GM12875 (cell line): ENCODE data around the gene SORCS1.
"Not testable (repeated sequence)": the region's sequence is repeated elsewhere in the genome, so short reads cannot be mapped to it uniquely, and the experiment has no call there.

Experiments used
- H3K4me3 ChIP-seq: one replicate; pipeline ENCODE4 v1.5.1; 2011; ENCODE audit warnings: low read depth, low read length, control low read depth
- CTCF ChIP-seq: IDR thresholded peaks from 2 replicates; pipeline ENCODE4 v1.5.1; 2011; ENCODE audit warnings: low read depth, mild to moderate bottlenecking, control low read depth, inconsistent platforms, low read length, moderate library complexity, borderline replicate concordance; ENCODE audit not compliant: insufficient read depth

Gene SORCS1

GRCh38 chr10:107028236-107028635 lies 136.3 kb downstream of the SORCS1 start:
- TF ChIP-seq CTCF, result no peak
- no peak overlapping the region for H3K4me3 ChIP-seq

GRCh38 chr10:107025676-107026075 lies 138.8 kb downstream of the SORCS1 start:
- TF ChIP-seq CTCF, result no peak

GRCh38 chr10:107024033-107024432 lies 140.5 kb downstream of the SORCS1 start:
- H3K4me3 ChIP-seq, result not testable (repeated sequence)

More at GRCh38 chr10:107025676-107026075, 138.8 kb downstream of the SORCS1 start:
- no peak overlapping the region for H3K4me3 ChIP-seq

GRCh38 chr10:107022600-107023354 lies 141.7 kb downstream of the SORCS1 start:
- no peak for TF ChIP-seq CTCF

GRCh38 chr10:107019154-107019553 lies 145.4 kb downstream of the SORCS1 start:
- H3K4me3 ChIP-seq, result no peak overlapping the region
- no peak for TF ChIP-seq CTCF

More at GRCh38 chr10:107022600-107023354, 141.7 kb downstream of the SORCS1 start:
- no peak overlapping the region for H3K4me3 ChIP-seq

GRCh38 chr10:107013258-107014006 lies 151.1 kb downstream of the SORCS1 start:
- TF ChIP-seq CTCF, result no peak

GRCh38 chr10:107011992-107012391 lies 152.5 kb downstream of the SORCS1 start:
- TF ChIP-seq CTCF, result no peak
- no peak overlapping the region for H3K4me3 ChIP-seq

More at GRCh38 chr10:107013258-107014006, 151.1 kb downstream of the SORCS1 start:
- no peak overlapping the region for H3K4me3 ChIP-seq
